ES-I3 (cell line): ENCODE measurements around the gene SSR1.

Experiments
- H3K36me3 ChIP-seq: 2 replicates; pipeline ENCODE4 v1.6.1; 2013; ENCODE audit warnings: mild to moderate bottlenecking, low read length, control low read depth, moderate library complexity; ENCODE audit not compliant: insufficient read depth
- H3K4me1 ChIP-seq: 2 replicates; pipeline ENCODE4 v1.6.1; 2013; ENCODE audit warnings: mild to moderate bottlenecking, control low read depth, low read length; ENCODE audit not compliant: insufficient read depth
- H3K9ac ChIP-seq: 2 replicates; pipeline ENCODE4 v1.6.1; 2013; ENCODE audit warnings: low read depth, mild to moderate bottlenecking, low read length, moderate library complexity
- H3K9me3 ChIP-seq: 2 replicates; pipeline ENCODE4 v1.6.1; 2013; ENCODE audit warnings: mild to moderate bottlenecking, low read length, moderate library complexity; ENCODE audit not compliant: control insufficient read depth, insufficient read depth

Gene SSR1

DNA sequence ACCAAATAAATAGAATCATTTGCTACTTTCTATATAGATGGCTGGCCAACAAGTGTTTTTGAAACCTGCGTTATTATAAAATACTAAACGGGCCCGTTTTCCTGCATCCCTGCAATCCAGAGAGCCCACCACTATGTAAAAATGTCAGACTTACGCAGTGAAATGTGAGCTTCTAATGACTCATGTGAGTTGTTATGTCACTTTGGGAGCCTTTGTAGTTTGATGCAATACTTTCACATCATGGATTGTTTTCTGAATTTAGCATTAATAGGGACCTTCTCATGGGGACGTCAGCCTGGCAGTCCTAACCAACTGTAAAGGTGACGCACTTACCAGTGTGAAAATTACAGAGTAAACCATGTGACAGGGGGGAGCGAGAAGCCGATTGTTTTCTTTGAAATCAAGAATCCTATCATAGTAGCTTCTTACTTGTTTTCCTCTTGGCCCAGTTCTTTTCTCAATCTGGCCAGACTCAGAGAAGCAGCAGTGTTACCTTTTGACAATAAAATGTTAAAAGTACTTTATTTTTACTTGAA is 75.3 kb downstream of the SSR1 start:
- H3K9me3 ChIP-seq, result no peaks in the 10 kb centered on the region
- no peaks in the 10 kb centered on the region for H3K36me3 ChIP-seq
- H3K9ac ChIP-seq, result no peak overlapping the region
- H3K4me1 ChIP-seq, result peaks cover 30% of the 10 kb centered on the region

DNA sequence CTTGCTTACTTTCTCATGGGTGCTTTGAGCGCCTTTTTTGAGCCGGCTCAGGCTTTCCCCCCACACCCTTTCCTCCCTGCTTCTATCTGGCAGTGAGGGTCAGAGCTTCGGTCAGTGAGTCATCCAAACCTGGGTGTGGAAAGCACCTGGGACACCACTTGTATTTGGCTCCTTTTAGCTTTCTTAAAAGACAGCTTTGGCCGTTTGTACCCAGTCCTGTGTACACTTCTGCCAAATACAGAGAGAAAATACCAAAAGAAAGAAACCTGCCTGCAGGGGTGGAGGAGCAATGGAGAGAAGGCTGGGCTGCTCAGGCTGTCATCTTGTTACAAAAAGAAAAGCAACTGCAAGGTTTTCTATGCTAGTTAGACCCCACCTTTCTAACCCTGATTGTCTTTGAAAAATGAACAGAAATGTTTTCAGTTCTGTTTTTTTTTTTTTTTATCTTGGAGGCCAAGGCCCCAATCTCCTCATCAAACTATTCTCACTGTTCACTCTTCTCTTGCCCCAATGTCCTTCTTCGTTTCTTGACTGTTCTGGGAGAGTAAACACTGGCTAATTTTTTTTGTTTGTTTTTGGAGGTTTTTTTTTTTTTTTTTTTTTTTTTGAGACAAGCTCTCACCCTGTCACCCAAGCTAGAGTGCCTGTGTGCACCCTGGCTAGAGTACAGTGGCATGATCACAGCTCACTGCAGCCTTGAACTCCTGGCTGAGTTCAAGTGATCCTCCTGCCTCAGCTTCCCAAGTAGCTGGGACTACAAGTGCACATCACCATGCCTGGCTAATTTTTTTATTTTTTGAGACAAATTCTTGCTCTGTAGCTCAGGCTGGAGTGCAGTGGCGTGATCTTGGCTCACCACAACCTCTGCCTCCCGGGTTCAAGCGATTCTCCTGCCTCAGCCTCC is 76.4 kb downstream of the SSR1 start:
- H3K4me1 ChIP-seq, result peaks cover 18% of the 10 kb centered on the region
- H3K36me3 ChIP-seq, result peaks cover 3% of the 10 kb centered on the region; the same call in 1 of the 2 replicates
- no peak overlapping the region for H3K9ac ChIP-seq
- no peaks in the 10 kb centered on the region for H3K9me3 ChIP-seq

DNA sequence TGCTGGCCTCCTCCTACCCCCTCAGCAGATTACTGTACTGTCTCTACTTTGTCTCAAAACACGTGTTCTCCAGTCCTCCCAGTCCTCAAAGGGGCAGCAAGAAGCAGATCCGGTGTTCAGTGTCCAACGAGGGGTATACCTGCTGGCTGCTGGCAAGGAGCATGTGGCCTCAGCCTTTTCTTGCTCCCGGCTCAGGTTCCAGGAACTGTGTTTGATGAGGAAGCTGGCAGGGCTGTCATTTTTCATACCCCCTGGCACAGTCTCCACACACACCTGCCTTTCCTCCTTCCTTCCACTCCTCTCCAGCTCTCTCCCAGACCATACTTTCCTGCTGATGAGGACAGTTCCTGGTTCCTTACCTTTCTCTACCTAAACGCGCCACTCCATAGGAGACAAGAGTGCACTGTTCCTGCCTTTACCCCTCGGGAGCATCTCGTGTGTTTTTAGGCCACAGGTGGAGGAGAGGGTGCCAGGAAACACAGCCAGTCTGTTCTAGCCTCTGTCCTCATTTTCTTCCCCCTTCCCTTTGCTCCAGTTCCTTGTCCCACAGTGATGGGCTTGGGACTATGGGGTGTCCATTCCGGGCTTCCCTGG is 77.2 kb downstream of the SSR1 start:
- Histone ChIP-seq H3K9me3 (no peaks in the 10 kb centered on the region), H3K4me1 (peaks cover 17% of the 10 kb centered on the region; the same call in 1 of the 2 replicates), H3K9ac (no peak overlapping the region), H3K36me3 (peaks cover 3% of the 10 kb centered on the region)

DNA sequence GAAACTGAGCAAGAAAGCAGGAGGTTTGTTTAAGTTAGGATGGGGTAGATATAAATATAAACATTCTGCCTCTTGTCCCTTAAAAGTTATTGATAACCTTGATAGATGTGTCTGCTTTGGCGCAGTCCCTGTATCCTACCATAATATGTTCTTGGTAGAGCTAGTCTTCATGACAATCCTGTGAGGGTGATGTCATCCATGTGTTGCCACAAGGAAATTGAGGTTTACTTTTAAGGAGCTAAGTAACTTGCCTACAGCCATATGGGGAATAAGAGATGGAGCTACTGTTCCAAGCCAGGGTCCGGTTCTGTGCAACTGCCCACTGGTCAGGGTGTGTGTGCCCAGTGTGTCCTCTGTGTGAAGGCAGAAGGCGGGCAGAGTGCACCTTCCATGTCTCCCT is 78.5 kb downstream of the SSR1 start:
- peaks cover 17% of the 10 kb centered on the region; the same call in 1 of the 2 replicates for H3K4me1 ChIP-seq
- peaks cover 3% of the 10 kb centered on the region for H3K36me3 ChIP-seq
- H3K9me3 ChIP-seq, result no peaks in the 10 kb centered on the region
- no peak overlapping the region for H3K9ac ChIP-seq

DNA sequence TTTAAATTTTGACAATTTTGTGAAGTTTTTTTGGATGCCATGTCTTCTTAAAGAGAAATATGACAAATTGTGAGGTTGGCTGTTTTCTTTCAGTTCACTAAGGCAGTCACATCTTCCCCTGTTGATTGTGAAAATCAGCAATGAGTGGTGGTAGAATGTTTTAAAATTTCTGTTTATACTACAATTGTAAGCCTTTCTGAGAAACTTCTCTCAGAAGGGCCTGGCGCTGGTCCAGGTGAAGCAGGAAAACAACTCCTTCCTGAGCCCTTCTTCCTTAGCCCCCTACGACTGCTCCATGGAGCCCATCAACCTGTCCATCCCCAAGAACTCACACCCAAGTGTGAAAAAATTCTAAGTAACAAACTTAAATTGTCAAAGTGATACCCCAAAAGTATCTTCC is 80.6 kb downstream of the SSR1 start:
- Histone ChIP-seq H3K36me3 (peaks cover 3% of the 10 kb centered on the region), H3K9ac (no peak overlapping the region)

DNA sequence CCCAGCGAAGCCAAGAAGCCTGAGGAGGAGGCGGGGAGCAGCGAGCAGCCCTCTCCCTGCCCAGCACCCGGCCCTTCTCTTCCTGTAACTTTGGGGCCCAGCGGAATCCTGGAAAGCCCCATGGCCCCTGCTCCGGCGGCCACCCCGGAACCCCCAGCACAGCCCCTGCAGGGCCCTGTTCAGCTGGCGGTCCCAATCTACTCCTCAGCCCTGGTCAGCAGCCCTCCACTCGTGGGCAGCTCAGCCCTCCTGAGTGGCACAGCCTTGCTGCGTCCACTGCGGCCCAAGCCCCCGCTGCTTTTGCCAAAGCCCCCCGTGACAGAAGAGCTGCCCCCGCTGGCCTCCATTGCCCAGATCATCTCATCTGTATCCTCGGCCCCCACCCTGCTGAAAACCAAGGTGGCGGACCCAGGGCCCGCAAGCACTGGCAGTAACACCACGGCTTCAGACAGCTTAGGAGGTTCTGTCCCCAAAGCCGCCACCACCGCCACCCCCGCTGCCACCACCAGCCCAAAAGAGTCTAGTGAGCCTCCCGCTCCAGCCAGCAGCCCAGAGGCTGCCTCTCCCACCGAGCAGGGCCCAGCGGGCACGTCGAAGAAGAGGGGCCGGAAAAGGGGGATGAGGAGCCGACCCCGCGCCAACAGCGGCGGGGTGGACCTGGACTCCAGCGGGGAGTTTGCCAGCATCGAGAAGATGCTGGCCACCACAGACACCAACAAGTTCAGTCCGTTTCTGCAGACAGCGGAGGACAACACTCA is 81.9 kb downstream of the SSR1 start:
- Histone ChIP-seq H3K9ac (no peak overlapping the region), H3K36me3 (peaks cover 9% of the 10 kb centered on the region), H3K4me1 (peaks cover 6% of the 10 kb centered on the region; the same call in 1 of the 2 replicates), H3K9me3 (no peaks in the 10 kb centered on the region)

More for the DNA sequence above, 80.6 kb downstream of the SSR1 start:
- Histone ChIP-seq H3K4me1 (peaks cover 12% of the 10 kb centered on the region; the same call in 1 of the 2 replicates), H3K9me3 (no peaks in the 10 kb centered on the region)

DNA sequence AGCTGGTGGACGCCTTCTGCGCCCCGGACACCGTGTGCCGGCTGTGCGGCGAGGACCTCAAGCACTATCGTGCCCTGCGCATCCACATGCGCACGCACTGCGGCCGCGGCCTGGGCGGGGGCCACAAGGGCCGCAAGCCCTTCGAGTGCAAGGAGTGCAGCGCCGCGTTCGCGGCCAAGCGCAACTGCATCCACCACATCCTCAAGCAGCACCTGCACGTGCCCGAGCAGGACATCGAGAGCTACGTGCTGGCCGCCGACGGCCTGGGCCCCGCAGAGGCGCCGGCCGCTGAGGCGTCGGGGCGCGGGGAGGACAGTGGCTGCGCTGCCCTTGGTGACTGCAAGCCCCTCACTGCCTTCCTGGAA is 82.7 kb downstream of the SSR1 start:
- peaks cover 9% of the 10 kb centered on the region for H3K36me3 ChIP-seq
- H3K9ac ChIP-seq, result no peak overlapping the region
- no peaks in the 10 kb centered on the region for H3K9me3 ChIP-seq
- no peaks in the 10 kb centered on the region for H3K4me1 ChIP-seq

DNA sequence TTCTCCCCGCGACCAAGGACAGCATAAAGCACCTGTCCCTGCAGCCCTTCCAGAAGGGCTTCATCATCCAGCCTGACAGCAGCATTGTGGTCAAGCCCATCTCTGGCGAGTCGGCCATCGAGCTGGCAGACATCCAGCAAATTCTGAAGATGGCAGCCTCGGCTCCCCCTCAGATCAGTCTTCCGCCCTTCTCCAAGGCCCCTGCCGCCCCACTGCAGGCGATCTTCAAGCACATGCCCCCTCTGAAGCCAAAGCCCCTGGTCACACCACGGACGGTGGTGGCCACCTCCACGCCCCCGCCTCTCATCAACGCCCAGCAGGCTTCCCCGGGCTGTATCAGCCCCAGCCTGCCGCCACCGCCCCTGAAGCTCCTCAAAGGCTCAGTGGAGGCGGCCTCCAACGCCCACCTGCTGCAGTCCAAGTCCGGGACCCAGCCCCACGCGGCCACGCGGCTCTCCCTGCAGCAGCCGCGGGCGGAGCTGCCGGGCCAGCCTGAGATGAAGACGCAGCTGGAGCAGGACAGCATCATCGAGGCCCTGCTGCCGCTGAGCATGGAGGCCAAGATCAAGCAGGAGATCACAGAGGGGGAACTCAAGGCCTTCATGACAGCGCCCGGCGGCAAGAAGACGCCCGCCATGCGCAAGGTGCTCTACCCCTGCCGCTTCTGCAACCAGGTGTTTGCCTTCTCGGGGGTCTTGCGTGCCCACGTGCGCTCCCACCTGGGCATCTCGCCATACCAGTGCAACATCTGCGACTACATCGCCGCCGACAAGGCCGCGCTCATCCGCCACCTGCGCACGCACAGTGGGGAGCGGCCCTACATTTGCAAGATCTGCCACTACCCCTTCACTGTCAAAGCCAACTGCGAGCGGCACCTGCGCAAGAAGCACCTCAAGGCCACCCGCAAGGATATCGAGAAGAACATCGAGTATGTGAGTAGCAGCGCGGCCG is 83.3 kb downstream of the SSR1 start:
- peaks cover 9% of the 10 kb centered on the region for H3K36me3 ChIP-seq
- no peak overlapping the region for H3K9ac ChIP-seq
- H3K4me1 ChIP-seq, result peaks cover 5% of the 10 kb centered on the region; the same call in 1 of the 2 replicates
- H3K9me3 ChIP-seq, result no peaks in the 10 kb centered on the region

DNA sequence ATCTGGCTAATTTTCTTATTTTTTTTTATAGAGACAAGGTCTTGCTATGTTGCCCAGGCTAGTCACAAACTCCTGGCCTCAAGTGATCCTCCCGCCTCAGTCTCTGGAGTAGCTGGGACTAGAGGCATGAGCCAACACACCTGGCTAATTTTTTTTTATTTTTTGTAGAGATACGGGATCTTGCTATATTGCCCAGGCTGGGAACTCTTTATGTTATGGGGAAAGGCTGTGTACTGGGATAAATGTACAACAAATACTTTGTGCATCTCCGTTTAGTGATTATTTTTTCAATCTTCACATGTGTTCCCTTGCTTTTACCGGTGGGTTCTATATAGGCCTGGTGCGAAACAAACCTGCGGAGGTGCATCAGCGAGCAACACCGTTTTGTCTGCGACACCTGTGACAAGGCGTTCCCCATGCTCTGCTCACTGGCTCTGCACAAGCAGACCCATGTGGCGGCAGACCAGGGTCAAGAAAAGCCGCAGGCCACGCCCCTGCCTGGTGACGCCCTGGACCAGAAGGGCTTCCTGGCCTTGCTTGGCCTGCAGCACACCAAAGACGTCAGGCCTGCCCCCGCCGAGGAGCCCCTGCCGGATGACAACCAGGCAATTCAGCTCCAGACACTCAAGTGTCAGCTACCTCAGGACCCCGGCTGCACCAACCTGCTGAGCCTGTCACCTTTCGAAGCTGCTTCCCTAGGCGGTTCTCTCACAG is 84.2 kb downstream of the SSR1 start:
- H3K9ac ChIP-seq, result no peak overlapping the region
- H3K9me3 ChIP-seq, result no peaks in the 10 kb centered on the region
- H3K4me1 ChIP-seq, result peaks cover 5% of the 10 kb centered on the region; the same call in 1 of the 2 replicates
- peaks cover 9% of the 10 kb centered on the region for H3K36me3 ChIP-seq

DNA sequence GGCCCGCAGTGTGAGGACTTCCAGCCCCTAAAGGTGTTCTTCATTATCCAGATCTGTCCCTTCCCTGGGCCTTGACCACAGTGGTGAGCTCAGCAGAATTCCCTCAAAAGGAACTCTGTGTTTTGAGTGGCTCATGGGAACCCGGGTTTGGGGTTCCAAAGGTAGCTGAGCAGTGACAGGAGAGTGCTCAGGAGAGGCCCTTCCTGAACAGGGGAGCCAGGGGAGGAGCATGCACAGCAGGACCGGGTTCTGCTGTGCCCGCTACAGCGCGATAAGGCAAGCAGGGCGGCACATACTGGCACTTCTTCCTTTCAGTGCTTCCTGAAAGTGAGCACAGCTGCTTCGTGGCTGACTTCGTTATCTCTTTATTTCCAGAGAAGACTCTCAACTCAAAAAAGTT is 88.3 kb downstream of the SSR1 start:
- peaks cover 8% of the 10 kb centered on the region for H3K36me3 ChIP-seq
- no peak overlapping the region for H3K9ac ChIP-seq
- H3K9me3 ChIP-seq, result no peaks in the 10 kb centered on the region
- H3K4me1 ChIP-seq, result peaks cover 5% of the 10 kb centered on the region; the same call in 1 of the 2 replicates

DNA sequence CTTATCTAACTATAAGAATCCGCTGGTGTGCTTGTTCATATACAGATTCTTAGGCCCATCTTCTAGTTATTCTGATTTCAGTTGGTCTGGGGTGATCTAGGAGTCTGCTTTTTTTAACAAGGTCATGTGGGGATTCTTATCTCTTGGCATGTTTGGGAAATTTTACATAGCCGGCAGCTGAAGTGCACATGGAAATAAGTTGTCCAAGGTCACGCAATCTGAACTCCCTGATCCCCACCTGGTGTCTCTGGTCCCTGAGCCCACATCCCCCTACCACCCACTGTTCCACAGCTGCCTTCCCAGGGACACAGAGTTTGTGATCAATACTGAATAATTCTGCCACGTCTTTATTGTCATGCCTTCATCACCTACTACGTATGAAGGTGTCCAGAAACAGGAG is 90.8 kb downstream of the SSR1 start:
- H3K9me3 ChIP-seq, result no peaks in the 10 kb centered on the region
- H3K36me3 ChIP-seq, result peaks cover 8% of the 10 kb centered on the region
- H3K4me1 ChIP-seq, result peaks cover 5% of the 10 kb centered on the region; the same call in 1 of the 2 replicates
- H3K9ac ChIP-seq, result no peak overlapping the region

DNA sequence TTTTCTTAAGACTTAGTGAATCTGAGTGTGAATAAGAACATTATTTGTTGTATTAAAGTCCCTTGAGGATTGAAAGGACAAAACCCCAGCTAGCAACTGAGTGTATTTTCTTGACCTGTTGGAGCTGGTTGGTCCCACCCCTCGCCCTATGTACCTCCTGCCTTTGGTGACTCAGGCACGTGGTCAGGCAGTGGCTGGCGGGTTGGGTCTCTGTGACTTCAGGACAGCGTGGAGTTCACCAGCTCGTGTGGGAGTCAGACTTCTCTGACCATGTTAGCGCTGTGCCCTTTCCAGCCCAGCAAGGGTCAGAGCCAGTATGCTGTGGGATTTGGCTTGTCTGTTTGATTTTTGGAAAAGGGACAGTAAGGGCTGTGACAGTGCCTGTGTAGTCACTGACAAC is 93.7 kb downstream of the SSR1 start:
- H3K9me3 ChIP-seq, result no peaks in the 10 kb centered on the region
- no peaks in the 10 kb centered on the region; the same call in 1 of the 2 replicates for H3K4me1 ChIP-seq
- H3K9ac ChIP-seq, result no peak overlapping the region
- H3K36me3 ChIP-seq, result peaks cover 2% of the 10 kb centered on the region; the same call in 1 of the 2 replicates
